ENCODE data around the gene BCL6.

BCL6 gene

DNA sequence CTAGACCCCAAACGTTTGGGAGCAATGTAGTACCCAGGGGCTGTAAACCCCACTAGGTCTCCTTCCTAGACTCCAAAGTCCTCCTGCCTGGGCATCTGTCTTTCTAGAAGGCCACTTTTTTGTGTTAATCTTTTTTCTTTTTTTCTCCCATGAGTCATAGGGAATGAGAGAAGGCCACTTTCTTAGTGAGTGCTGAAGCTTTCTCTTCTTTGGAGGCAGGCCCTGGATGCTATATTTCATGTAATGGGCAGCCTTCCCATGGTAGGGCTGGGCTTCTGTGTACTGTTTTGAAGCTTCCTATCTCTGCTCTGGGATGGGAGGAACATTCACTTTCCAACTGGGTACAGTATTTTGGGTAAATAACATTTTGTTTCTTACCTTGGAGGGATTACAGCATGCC lies 27.7 kb downstream of the BCL6 start:
- Histone ChIP-seq H3K9me3 (ENCODE audit: control insufficient read depth in 2 of 2, low read length in 2 of 2) (no peaks in the 10 kb centered on the region), H3K27me3 (ENCODE audit: control insufficient read depth in 2 of 2, insufficient read depth in 2 of 2, low read length in 2 of 2) (no peaks in the 10 kb centered on the region), H3K9ac (ENCODE audit: low read depth in 1 of 2, low read length in 2 of 2) (no peak overlapping the region), H3K4me3 (ENCODE audit: low read length in 2 of 2) (no peak overlapping the region), H3K27ac (ENCODE audit: low read depth in 2 of 2, low read length in 2 of 2) (no peak overlapping the region), H3K36me3 (ENCODE audit: control insufficient read depth in 2 of 2, insufficient read depth in 2 of 2, low read length in 2 of 2) (peaks cover 3 to 4% of the 10 kb centered on the region in 2 donors), H3K4me1 (ENCODE audit: control insufficient read depth in 2 of 2, insufficient read depth in 2 of 2, low read length in 2 of 2) (no peaks in the 10 kb centered on the region)

DNA sequence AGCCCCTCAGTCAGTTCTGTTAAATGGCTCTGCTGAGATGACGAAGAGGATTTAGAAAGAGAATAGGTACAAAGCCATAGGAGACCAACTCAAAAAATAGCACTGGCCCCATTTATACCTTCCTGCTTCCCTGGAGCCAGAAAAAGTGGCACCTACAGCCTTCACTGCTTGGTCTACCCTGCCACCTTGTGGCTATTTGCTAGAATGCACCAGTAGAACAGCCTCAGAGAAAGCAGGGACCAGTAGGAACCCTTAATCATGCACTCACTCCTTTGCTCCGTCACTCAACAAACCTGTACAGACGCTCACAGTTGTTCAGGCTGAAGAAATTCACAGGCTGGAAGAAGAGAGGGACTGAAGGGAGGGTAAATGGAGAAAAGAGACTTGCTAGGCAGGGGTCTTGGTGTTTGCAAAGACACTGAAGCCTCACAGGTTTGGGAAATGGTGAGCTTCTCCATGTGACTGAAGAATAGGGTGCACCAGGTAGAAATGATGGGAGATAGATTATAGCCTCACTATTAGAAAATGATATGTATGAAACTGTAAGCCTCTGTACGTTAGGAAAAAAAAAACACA lies 30.8 kb downstream of the BCL6 start:
- no peaks in the 10 kb centered on the region for H3K36me3 ChIP-seq (ENCODE audit: control insufficient read depth in 2 of 2, insufficient read depth in 2 of 2, low read length in 2 of 2)
- no peak overlapping the region for H3K4me3 ChIP-seq (ENCODE audit: low read length in 2 of 2)
- no peak overlapping the region for H3K9ac ChIP-seq (ENCODE audit: low read depth in 1 of 2, low read length in 2 of 2)
- H3K27me3 ChIP-seq (ENCODE audit: control insufficient read depth in 2 of 2, insufficient read depth in 2 of 2, low read length in 2 of 2), result no peaks in the 10 kb centered on the region
- no peaks in the 10 kb centered on the region for H3K4me1 ChIP-seq (ENCODE audit: control insufficient read depth in 2 of 2, insufficient read depth in 2 of 2, low read length in 2 of 2)
- no peak overlapping the region for H3K27ac ChIP-seq (ENCODE audit: low read depth in 2 of 2, low read length in 2 of 2)
- H3K9me3 ChIP-seq (ENCODE audit: control insufficient read depth in 2 of 2, low read length in 2 of 2), result no peaks in the 10 kb centered on the region

DNA sequence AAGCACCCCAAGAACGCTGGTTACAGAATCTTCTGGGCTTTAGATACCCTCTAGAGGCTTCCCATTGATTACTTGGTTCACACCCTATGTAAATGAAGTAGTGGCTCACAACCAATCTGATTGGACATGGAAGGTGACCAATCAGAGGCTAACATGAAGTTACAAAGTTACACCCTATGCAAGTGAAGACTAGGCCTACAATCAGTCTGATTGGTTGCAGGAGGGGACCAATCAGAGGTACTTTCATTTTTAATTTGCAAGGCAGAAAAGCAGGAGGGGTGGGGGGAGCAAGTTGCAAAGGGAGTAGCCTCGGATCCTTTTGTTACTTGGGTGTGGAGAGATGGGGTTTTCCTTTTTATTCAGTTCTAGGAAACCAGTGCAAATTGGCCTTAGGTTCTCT lies 31.8 kb downstream of the BCL6 start:
- H3K4me3 ChIP-seq (ENCODE audit: low read length in 2 of 2), result no peak overlapping the region
- H3K27me3 ChIP-seq (ENCODE audit: control insufficient read depth in 2 of 2, insufficient read depth in 2 of 2, low read length in 2 of 2), result no peaks in the 10 kb centered on the region
- H3K4me1 ChIP-seq (ENCODE audit: control insufficient read depth in 2 of 2, insufficient read depth in 2 of 2, low read length in 2 of 2), result no peaks in the 10 kb centered on the region
- no peak overlapping the region for H3K27ac ChIP-seq (ENCODE audit: low read depth in 2 of 2, low read length in 2 of 2)
- no peak overlapping the region for H3K9ac ChIP-seq (ENCODE audit: low read depth in 1 of 2, low read length in 2 of 2)
- no peaks in the 10 kb centered on the region for H3K36me3 ChIP-seq (ENCODE audit: control insufficient read depth in 2 of 2, insufficient read depth in 2 of 2, low read length in 2 of 2)
- no peaks in the 10 kb centered on the region for H3K9me3 ChIP-seq (ENCODE audit: control insufficient read depth in 2 of 2, low read length in 2 of 2)

GRCh38 chr3:187709155-187709554 lies 36.1 kb downstream of the BCL6 start:
- Histone ChIP-seq H3K9me3 (ENCODE audit: control insufficient read depth in 2 of 2, low read length in 2 of 2) (no peaks in the 10 kb centered on the region), H3K27ac (ENCODE audit: low read depth in 2 of 2, low read length in 2 of 2) (no peak overlapping the region), H3K9ac (ENCODE audit: low read depth in 1 of 2, low read length in 2 of 2) (no peak overlapping the region), H3K27me3 (ENCODE audit: control insufficient read depth in 2 of 2, insufficient read depth in 2 of 2, low read length in 2 of 2) (no peaks in the 10 kb centered on the region), H3K36me3 (ENCODE audit: control insufficient read depth in 2 of 2, insufficient read depth in 2 of 2, low read length in 2 of 2) (no peaks in the 10 kb centered on the region), H3K4me3 (ENCODE audit: low read length in 2 of 2) (no peak overlapping the region), H3K4me1 (ENCODE audit: control insufficient read depth in 2 of 2, insufficient read depth in 2 of 2, low read length in 2 of 2) (no peaks in the 10 kb centered on the region)

GRCh38 chr3:187708696-187709095 lies 36.6 kb downstream of the BCL6 start:
- Histone ChIP-seq H3K27ac (ENCODE audit: low read depth in 2 of 2, low read length in 2 of 2) (no peak overlapping the region), H3K4me1 (ENCODE audit: control insufficient read depth in 2 of 2, insufficient read depth in 2 of 2, low read length in 2 of 2) (no peaks in the 10 kb centered on the region), H3K9ac (ENCODE audit: low read depth in 1 of 2, low read length in 2 of 2) (no peak overlapping the region), H3K4me3 (ENCODE audit: low read length in 2 of 2) (no peak overlapping the region), H3K36me3 (ENCODE audit: control insufficient read depth in 2 of 2, insufficient read depth in 2 of 2, low read length in 2 of 2) (no peaks in the 10 kb centered on the region), H3K9me3 (ENCODE audit: control insufficient read depth in 2 of 2, low read length in 2 of 2) (no peaks in the 10 kb centered on the region), H3K27me3 (ENCODE audit: control insufficient read depth in 2 of 2, insufficient read depth in 2 of 2, low read length in 2 of 2) (no peaks in the 10 kb centered on the region)

DNA sequence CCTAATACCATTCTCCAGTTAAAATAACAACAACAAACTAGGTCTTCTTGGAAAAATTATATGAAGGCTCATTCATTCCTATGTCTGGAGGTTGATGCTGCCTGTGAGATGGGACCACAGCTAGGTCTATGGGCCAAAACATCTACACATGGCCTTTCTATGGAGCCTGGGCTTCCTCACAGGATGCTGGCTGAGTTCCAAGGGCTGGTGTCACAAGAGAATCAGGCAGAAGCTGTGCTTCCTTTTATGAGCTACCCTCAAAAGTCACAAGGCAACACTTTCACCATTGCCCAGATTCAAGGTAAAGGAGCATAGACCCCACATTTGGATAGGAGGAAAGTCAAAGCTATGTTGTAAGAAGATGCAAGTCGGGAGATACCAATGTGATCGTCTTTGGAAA lies 38.3 kb downstream of the BCL6 start:
- H3K4me1 ChIP-seq (ENCODE audit: control insufficient read depth in 2 of 2, insufficient read depth in 2 of 2, low read length in 2 of 2), result no peaks in the 10 kb centered on the region
- no peaks in the 10 kb centered on the region for H3K36me3 ChIP-seq (ENCODE audit: control insufficient read depth in 2 of 2, insufficient read depth in 2 of 2, low read length in 2 of 2)
- no peak overlapping the region for H3K4me3 ChIP-seq (ENCODE audit: low read length in 2 of 2)
- H3K9ac ChIP-seq (ENCODE audit: low read depth in 1 of 2, low read length in 2 of 2), result no peak overlapping the region
- no peak overlapping the region for H3K27ac ChIP-seq (ENCODE audit: low read depth in 2 of 2, low read length in 2 of 2)
- H3K9me3 ChIP-seq (ENCODE audit: control insufficient read depth in 2 of 2, low read length in 2 of 2), result no peaks in the 10 kb centered on the region
- no peaks in the 10 kb centered on the region for H3K27me3 ChIP-seq (ENCODE audit: control insufficient read depth in 2 of 2, insufficient read depth in 2 of 2, low read length in 2 of 2)

DNA sequence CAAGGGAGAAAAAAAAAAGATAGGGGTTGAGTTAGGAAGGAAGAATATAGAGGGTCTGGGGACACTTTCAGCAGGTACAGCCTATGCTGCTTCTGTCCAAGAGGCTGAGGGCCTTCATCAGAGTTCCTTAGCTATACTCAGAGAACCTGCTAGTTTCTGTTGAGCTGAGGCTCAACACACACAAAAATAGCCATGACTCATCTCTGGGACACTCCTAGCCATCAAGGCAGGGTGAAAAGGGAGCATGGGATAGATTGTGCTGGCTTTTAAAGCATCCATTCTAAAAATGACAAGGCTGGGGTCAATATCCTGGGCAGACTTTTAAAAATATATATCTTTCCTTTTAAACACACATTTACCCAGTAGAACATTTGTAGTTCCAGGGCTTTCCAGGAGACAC lies 40.1 kb downstream of the BCL6 start:
- Histone ChIP-seq H3K9me3 (ENCODE audit: control insufficient read depth in 2 of 2, low read length in 2 of 2) (no peaks in the 10 kb centered on the region), H3K27me3 (ENCODE audit: control insufficient read depth in 2 of 2, insufficient read depth in 2 of 2, low read length in 2 of 2) (no peaks in the 10 kb centered on the region), H3K27ac (ENCODE audit: low read depth in 2 of 2, low read length in 2 of 2) (no peak overlapping the region), H3K4me3 (ENCODE audit: low read length in 2 of 2) (no peak overlapping the region), H3K4me1 (ENCODE audit: control insufficient read depth in 2 of 2, insufficient read depth in 2 of 2, low read length in 2 of 2) (no peaks in the 10 kb centered on the region), H3K36me3 (ENCODE audit: control insufficient read depth in 2 of 2, insufficient read depth in 2 of 2, low read length in 2 of 2) (no peaks in the 10 kb centered on the region), H3K9ac (ENCODE audit: low read depth in 1 of 2, low read length in 2 of 2) (no peak overlapping the region)

DNA sequence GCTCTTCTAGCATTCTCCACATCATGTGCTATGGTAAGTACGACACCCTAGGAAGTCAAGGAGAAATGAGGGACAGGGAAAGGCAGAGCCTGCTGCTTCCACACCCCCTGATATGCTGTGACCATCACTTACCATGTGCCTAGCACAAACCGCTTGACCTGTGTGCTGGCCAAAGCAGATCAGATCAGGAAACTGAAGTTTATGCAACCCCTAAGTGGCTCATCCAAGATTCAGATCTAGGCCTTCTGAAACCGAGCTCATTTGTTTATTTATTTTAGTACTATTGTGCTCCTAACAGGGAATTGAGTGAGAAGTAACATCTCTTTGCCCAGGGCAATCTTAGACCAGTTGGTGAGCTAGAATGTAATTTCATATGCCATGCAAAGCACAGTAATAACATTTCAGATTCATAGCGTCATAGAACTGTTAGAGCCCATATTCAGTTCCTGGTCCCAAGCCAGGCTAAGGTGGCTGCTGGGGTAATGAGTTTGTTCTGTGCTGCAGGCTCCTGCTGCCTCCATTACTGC lies 42.7 kb downstream of the BCL6 start, which contains the start of gene RTP2:
TSS of gene RTP2 (minus strand) at position 51 of the 527 bp plus-strand sequence. CDS start 429 bp downstream, outside the sequence.
- Histone ChIP-seq H3K27ac (ENCODE audit: low read depth in 2 of 2, low read length in 2 of 2) (no peak within 1 kb of the TSS), H3K9ac (ENCODE audit: low read depth in 1 of 2, low read length in 2 of 2) (no peak within 1 kb of the TSS), H3K27me3 (ENCODE audit: control insufficient read depth in 2 of 2, insufficient read depth in 2 of 2, low read length in 2 of 2) (no peaks in the 10 kb centered on the region), H3K36me3 (ENCODE audit: control insufficient read depth in 2 of 2, insufficient read depth in 2 of 2, low read length in 2 of 2) (no peaks in the 10 kb centered on the region), H3K4me3 (ENCODE audit: low read length in 2 of 2) (no peak within 1 kb of the TSS), H3K4me1 (ENCODE audit: control insufficient read depth in 2 of 2, insufficient read depth in 2 of 2, low read length in 2 of 2) (no peaks in the 10 kb centered on the region), H3K9me3 (ENCODE audit: control insufficient read depth in 2 of 2, low read length in 2 of 2) (no peaks in the 10 kb centered on the region)

DNA sequence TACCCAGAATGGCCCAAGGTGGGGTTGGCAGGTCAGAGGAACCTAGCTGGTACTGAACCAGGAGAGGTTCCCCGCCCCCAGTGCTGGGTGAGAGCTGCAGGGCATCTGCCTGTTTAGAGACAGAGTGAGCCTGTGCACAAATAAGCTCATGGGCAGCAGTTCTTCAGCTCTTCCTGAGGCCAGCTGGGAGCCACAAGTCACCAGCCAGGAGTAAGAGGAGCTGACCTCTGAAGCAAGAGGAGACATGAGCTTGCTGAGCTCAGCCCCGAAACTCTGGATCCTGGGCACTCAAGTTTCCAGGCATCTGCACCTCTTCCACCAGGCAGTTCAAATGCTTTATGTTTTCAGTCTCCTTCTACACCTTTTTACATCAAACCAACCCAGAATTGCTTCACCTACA lies 45.0 kb downstream of the BCL6 start:
- Histone ChIP-seq H3K9ac (ENCODE audit: low read depth in 1 of 2, low read length in 2 of 2) (no peak overlapping the region), H3K27me3 (ENCODE audit: control insufficient read depth in 2 of 2, insufficient read depth in 2 of 2, low read length in 2 of 2) (no peaks in the 10 kb centered on the region), H3K4me3 (ENCODE audit: low read length in 2 of 2) (no peak overlapping the region), H3K4me1 (ENCODE audit: control insufficient read depth in 2 of 2, insufficient read depth in 2 of 2, low read length in 2 of 2) (no peaks in the 10 kb centered on the region), H3K27ac (ENCODE audit: low read depth in 2 of 2, low read length in 2 of 2) (no peak overlapping the region), H3K9me3 (ENCODE audit: control insufficient read depth in 2 of 2, low read length in 2 of 2) (no peaks in the 10 kb centered on the region), H3K36me3 (ENCODE audit: control insufficient read depth in 2 of 2, insufficient read depth in 2 of 2, low read length in 2 of 2) (no peaks in the 10 kb centered on the region)

- Histone ChIP-seq H3K9ac (ENCODE audit: low read depth in 1 of 2, low read length in 2 of 2) (no peak overlapping the region), H3K36me3 (ENCODE audit: control insufficient read depth in 2 of 2, insufficient read depth in 2 of 2, low read length in 2 of 2) (no peaks in the 10 kb centered on the region), H3K4me1 (ENCODE audit: control insufficient read depth in 2 of 2, insufficient read depth in 2 of 2, low read length in 2 of 2) (no peaks in the 10 kb centered on the region), H3K4me3 (ENCODE audit: low read length in 2 of 2) (no peak overlapping the region), H3K27ac (ENCODE audit: low read depth in 2 of 2, low read length in 2 of 2) (no peak overlapping the region), H3K27me3 (ENCODE audit: control insufficient read depth in 2 of 2, insufficient read depth in 2 of 2, low read length in 2 of 2) (no peaks in the 10 kb centered on the region), H3K9me3 (ENCODE audit: control insufficient read depth in 2 of 2, low read length in 2 of 2) (no peaks in the 10 kb centered on the region)
Measured at GRCh38 chr3:187698499-187699399, 46.5 kb downstream of the BCL6 start.

Measured in mucosa of rectum (tissue), 2 donors.